HG03095 (cell line): ENCODE results near the gene TM4SF4.

Experiments used
- ATAC-seq: cut with Tn5 transposase; IDR thresholded peaks from one replicate; pipeline ENCODE4 v1.9.1; 2021; ENCODE audit warnings: moderate library complexity; ENCODE audit not compliant: unreplicated experiment

The TM4SF4 gene

DNA sequence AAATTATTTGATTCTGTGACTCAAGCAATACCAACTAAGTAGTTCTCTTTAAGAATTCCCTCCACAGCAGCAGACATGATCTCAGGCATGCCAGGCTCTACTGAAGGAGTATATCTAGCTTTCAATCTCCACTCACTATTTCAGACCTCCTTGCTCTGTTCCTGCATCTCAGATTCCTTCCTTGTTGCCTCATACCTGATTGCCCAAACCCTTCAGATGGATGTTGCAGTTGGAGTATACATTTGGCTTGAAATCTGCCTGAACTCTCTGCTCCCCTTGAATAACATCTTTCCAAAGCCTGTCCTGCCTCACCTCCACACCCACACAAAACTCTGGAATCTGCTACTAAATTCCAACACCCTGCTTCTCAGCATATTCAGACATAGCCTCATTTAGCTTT lies 19.8 kb upstream of the TM4SF4 start:
- no peak for ATAC-seq

DNA sequence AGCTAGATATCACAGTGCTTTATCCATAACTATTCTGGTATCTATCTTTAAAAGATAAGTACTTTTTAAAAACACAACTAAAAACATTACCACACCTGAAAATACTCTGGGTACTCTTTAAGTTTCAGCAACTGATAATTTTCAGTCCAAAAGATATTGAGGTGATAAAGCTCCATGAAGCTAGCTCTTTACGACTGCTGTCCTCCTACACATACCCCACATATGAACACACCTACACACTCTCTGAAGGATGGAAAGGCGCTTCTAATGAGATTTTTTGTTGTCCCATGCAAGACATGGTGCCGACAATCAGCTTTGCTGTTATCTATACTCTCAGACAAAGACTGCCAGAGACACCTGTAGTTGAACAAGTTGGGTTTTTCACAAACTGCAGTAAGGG lies 19.1 kb upstream of the TM4SF4 start:
- ATAC-seq = no peak

DNA sequence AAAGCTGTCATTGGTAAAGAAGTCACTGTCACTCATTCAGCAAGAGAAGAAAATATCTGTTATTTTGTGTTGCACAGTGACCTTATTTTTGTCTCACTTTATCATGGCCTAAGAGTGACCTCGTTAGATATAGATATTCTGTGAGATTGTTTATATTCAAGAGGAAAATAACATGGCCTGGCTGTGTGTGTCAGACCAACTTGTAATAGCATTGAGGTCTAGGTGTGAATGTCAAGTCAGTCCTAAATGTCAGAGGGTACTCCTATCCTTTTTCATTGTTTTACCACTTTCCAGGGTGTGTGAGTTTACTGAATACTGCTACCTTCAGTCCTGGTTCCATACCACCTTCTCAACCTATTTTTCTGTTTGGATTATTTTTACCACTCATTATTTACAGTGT lies 18.5 kb upstream of the TM4SF4 start:
- no peak for ATAC-seq

DNA sequence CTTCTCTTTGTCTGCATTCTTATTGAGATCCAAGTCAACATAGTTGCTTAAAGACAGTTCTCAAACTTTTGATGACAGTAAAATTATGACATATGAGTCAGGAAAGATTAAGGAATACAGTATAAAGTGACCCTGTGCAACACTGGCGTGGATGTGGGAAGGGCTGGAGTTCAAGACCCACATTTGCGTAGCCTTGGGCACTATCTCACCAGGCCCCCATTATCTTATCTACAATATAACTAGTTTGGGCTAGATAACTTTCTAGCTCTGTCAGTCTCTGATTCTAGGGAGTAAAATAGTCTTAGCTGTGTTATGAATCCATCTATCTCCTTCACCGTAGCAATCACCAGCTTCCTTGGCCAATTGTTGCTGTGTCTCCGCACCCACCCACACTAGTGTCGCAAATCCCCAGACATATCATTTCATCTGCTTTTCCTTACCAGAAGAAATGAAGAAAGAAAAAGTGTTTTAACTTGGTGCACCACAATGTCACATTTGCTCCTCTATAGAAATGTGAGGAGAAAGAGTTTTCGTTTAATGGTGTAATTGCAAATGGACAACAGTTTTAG lies 14.9 kb upstream of the TM4SF4 start:
- no peak for ATAC-seq

- no peak for ATAC-seq
Measured at GRCh38 chr3:149460117-149460516, 14.4 kb upstream of the TM4SF4 start.

DNA sequence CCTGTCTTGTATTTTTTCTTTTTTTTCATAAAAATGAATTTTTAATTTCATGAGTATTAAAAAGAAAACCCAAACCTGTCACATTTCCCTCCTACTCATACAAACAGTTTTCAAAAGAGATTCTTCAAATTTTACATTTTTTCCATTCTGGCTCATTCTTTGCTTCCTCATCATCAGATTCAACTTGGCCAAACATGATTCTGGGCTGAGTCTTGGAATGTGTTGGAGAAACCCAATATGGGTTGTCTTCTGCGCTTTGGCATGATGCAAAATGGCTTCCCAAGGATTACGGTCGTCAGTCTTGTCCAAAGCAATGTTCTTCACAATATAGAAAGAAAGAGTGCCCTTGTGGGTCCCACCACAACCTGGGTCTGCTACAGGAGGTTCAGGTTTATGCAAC lies 12.4 kb upstream of the TM4SF4 start:
- ATAC-seq = no peak

GRCh38 chr3:149462581-149463011 lies 11.9 kb upstream of the TM4SF4 start:
- no peak for ATAC-seq

- no peak for ATAC-seq
Measured at GRCh38 chr3:149463921-149464320, 10.6 kb upstream of the TM4SF4 start.

- ATAC-seq = no peak
Measured at GRCh38 chr3:149464542-149465328, 9.8 kb upstream of the TM4SF4 start.

DNA sequence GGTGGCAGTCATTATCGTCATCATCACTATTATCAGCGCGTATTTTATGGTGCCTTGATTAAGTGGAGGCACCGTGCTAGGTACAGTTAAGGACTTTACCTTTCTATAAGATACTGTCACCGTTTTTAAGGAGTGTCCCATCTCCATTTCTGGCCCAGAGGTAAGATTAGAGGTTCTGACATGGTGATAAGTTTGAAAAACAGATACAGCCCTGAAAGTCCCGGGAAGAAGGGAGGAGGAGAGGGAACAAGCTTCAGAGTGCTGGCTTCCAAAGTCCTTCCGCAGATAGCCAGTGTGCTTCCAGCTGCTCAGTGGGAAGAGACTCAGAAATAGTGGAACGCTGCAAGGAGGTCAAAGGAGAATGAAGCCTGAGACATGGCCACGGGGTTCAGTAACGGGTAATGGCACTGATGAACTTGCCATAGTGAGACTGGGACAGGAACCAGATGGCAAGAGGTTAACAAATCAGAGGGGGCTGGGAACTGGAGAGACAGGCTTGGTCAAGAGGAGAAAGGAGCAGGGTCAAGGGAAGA lies 9.1 kb upstream of the TM4SF4 start:
- no peak for ATAC-seq

- no peak for ATAC-seq
Measured at GRCh38 chr3:149466192-149466591, 8.3 kb upstream of the TM4SF4 start.

DNA sequence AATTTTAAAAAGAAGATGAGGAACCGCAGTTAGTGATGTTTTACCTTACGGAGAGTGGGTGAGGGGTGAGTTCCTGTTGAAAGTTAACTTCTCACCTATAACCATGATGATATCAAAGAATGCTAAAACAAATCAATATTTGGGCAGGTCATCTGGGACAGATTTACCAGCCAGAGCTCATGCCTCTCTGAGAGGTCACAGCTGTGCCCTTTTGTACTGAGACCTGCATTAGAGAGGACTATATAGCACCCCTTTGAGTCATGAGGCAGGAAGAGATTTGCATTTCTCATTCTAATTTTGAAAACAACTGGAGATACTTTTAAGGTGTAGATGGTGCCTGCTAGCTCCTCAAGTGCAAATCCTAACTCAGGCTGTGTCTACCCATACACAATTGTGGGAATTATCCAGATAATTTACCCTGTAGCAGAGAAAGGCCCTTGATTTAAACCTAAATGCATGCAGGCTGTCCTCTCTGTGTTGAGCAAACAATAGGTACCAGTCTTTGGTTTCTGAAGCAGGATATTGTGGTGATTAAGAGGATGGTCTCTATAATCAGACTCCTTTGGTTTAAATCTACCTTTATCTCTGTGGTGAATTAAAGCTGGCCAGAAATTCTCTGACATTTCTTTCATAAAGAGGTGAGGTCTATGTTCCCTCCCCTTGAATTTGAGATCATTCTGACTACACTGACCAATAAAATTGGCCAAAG lies 5.8 kb upstream of the TM4SF4 start:
- ATAC-seq = peak; percentile 87

GRCh38 chr3:149470381-149470780 lies 4.1 kb upstream of the TM4SF4 start:
- ATAC-seq = no peak

GRCh38 chr3:149472030-149472797 lies 2.3 kb upstream of the TM4SF4 start:
- no peak for ATAC-seq

- ATAC-seq = no peak
Measured at GRCh38 chr3:149473357-149474249, 894 bp upstream of the TM4SF4 start.

GRCh38 chr3:149475451-149476060 lies 1.1 kb downstream of the TM4SF4 start:
- no peak for ATAC-seq

DNA sequence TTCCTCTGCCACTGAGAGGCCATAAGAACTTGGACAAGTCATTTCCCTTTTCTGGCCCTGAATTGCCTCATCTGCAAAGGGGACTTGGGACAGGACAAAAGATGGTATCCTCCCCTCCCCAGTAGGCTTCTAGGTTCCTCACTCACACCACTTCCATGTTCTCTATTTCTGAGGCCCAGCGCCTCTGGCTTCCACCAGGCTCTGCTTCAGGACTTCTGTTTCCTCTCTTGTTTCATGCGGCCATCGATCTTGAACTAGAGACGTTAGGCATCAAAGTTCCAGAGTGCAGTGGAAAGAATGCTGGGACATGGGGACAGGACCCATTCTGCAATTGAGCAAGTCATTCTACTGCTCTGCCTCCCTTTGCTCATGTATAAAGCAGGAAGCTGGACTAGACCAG lies 1.7 kb downstream of the TM4SF4 start:
- no peak for ATAC-seq

- ATAC-seq = no peak
Measured at GRCh38 chr3:149479621-149480325, 5.3 kb downstream of the TM4SF4 start.
